ENCODE results near the gene PAM.
"Not testable (repeated sequence)": the region's sequence is repeated elsewhere in the genome, so short reads cannot be mapped to it uniquely, and the experiment has no call there.

The PAM gene

DNA sequence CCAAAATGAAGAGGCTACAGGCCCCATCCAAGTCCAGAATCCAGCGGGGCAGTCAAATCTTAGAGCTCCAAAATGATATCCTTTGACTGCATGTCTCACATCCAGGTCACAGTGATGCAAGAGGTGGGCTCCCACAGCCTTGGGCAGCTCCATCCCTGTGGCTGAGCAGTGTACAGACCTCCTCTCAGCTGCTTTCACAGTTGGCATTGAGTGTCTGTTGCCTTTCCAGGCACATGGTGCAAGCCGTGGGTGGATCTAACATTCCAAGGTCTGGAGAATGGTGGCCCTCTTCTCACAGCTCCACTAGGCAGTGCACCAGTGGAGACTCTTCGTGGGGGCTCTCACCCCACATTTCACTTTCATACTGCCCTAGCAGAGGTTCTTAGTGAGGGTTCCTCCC, 244.1 kb downstream of the PAM start:
- in situ Hi-C loops (cut with HindIII; ENCODE audit: low sequenced_read_pairs), result no loop called here
- no peak for TF ChIP-seq CTCF (IDR thresholded peaks at IDR 0.05; ENCODE audit: low read depth, low read length)
- H3K4me3 ChIP-seq (ENCODE audit: low read depth, low read length), result no peak overlapping the region
- no peak for DNase-seq (ENCODE audit: low read depth, low spot score)

- in situ Hi-C loops (cut with HindIII; ENCODE audit: low sequenced_read_pairs); H3K4me3 ChIP-seq (ENCODE audit: low read depth, low read length); DNase-seq (ENCODE audit: low read depth, low spot score): not testable (repeated sequence)
Measured at GRCh38 chr5:102999621-103000020, 244.5 kb downstream of the PAM start.

DNA sequence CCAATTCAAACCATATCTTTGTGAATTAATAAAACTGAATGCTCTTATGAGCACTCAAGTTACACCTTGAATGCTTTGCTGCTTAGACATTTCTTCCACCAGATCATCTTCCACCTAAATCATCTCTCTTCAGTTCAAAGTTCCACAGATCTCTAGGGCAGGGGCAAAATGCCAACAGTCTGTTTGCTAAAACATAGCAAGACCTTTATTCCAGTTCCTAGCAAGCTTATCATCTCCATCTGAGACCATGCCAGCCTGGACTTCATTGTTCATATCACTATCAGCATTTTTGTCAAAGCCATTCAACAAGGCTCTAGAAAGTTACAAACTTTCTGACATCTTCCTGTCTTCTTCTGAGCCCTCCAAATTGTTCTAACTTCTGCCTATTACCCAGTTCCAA, 245.0 kb downstream of the PAM start:
- no peak for TF ChIP-seq CTCF (IDR thresholded peaks at IDR 0.05; ENCODE audit: low read depth, low read length)
- no peak overlapping the region for H3K4me3 ChIP-seq (ENCODE audit: low read depth, low read length)
- no peak for DNase-seq (ENCODE audit: low read depth, low spot score)
- in situ Hi-C loops (cut with HindIII; ENCODE audit: low sequenced_read_pairs), result no loop called here

- no peak for DNase-seq (ENCODE audit: low read depth, low spot score)
- TF ChIP-seq CTCF (IDR thresholded peaks at IDR 0.05; ENCODE audit: low read depth, low read length), result no peak
- H3K4me3 ChIP-seq (ENCODE audit: low read depth, low read length), result no peak overlapping the region
- in situ Hi-C loops (cut with HindIII; ENCODE audit: low sequenced_read_pairs), result no loop called here
Measured at GRCh38 chr5:103003872-103004271, 248.8 kb downstream of the PAM start.

- in situ Hi-C loops (cut with HindIII; ENCODE audit: low sequenced_read_pairs), result no loop called here
- no peak overlapping the region for H3K4me3 ChIP-seq (ENCODE audit: low read depth, low read length)
- no peak for DNase-seq (ENCODE audit: low read depth, low spot score)
- TF ChIP-seq CTCF (IDR thresholded peaks at IDR 0.05; ENCODE audit: low read depth, low read length), result no peak
Measured at GRCh38 chr5:103005276-103005675, 250.2 kb downstream of the PAM start.

- H3K4me3 ChIP-seq (ENCODE audit: low read depth, low read length), result no peak overlapping the region
- in situ Hi-C loops (cut with HindIII; ENCODE audit: low sequenced_read_pairs), result no loop called here
- no peak for DNase-seq (ENCODE audit: low read depth, low spot score)
- TF ChIP-seq CTCF (IDR thresholded peaks at IDR 0.05; ENCODE audit: low read depth, low read length), result no peak
Measured at GRCh38 chr5:103006921-103007320, 251.8 kb downstream of the PAM start.

DNA sequence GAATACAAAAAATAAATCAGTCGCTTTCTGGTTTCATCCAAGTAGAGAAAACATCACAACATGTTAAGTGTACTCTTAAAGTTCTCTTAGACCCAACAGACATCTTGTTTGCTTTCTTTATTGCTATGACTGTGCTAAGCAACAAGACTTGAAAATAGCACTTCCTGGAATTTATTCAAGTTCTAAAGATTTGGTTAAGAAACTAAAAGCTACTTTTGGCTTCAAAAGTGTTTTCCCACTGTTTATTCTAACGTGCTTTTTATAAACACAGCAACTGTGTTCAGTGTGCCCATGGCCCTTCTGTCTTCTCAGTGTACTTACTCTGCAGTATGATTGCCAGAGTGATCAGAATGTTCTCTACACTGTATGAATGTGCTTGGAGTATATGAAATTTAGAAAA, 255.1 kb downstream of the PAM start:
- H3K4me3 ChIP-seq (ENCODE audit: low read depth, low read length), result no peak overlapping the region
- in situ Hi-C loops (cut with HindIII; ENCODE audit: low sequenced_read_pairs), result no loop called here
- DNase-seq (ENCODE audit: low read depth, low spot score), result peak; percentile 11
- TF ChIP-seq CTCF (IDR thresholded peaks at IDR 0.05; ENCODE audit: low read depth, low read length), result no peak
